Right lobe of liver (tissue), 6 donors: ENCODE results near the gene CDYL. TPM values are rescaled to one million over a fixed set of nuclear protein-coding genes. Genes with fewer than 3 reads are reported as not detected.

Source experiments
- ATAC-seq, 4 donors: fragments of 200-7000 bp; cut with Tn5 transposase; one replicate each; pipeline ENCODE4 v1.9.1; 2020; ENCODE audit warnings: mild to moderate bottlenecking in 4 of 4, moderate library complexity in 4 of 4
- DNase-seq, 3 donors: peaks; one replicate each; pipeline ENCODE4 v3.0.0-alpha.2; 2020
- H3K27ac ChIP-seq, 3 donors: fragments of 200-600 bp; one replicate each; pipeline ENCODE4 v1.8.0; 2022
- H3K27me3 ChIP-seq, 2 donors: fragments of 200-600 bp; one replicate each; pipeline ENCODE4 v1.8.0; 2022
- H3K36me3 ChIP-seq, 4 donors: fragments of 200-600 bp; sonication (generic) in 1 of 4; one replicate each; pipeline versions ENCODE4 v1.5.1 to v1.8.0; 2017 to 2022; ENCODE audit warnings: control low read depth in 1 of 4
- H3K4me1 ChIP-seq, 4 donors: fragments of 200-600 bp; sonication (generic) in 1 of 4; one replicate each; pipeline versions ENCODE4 v1.5.1 to v1.8.0; 2017 to 2022; ENCODE audit warnings: control low read depth in 1 of 4
- H3K4me3 ChIP-seq, 3 donors: fragments of 200-600 bp; one replicate each; pipeline ENCODE4 v1.8.0; 2022
- H3K9me3 ChIP-seq, 4 donors: fragments of 200-600 bp; sonication (generic) in 1 of 4; one replicate each; pipeline versions ENCODE4 v1.5.1 to v1.8.0; 2017 to 2022; ENCODE audit warnings: control low read depth in 1 of 4
- POLR2A ChIP-seq: fragments of 450-650 bp; IDR thresholded peaks from one replicate; pipeline ENCODE4 v1.6.1; 2017; ENCODE audit warnings: antibody characterized with exemption, mild to moderate bottlenecking
- WGBS: methylation state at CpG from one replicate; pipeline ENCODE4 v1.1.6; 2018; ENCODE audit warnings: low coverage, low lambda C conversion rate; ENCODE audit not compliant: insufficient coverage; ENCODE audit errors: missing lambda C conversion rate; 5-methylcytosine and 5-hydroxymethylcytosine counted together
- intact Hi-C, 2 donors: fragments of 100-400 bp; cut with DNase I; formaldehyde crosslinking; loops; one replicate each; pipeline versions ENCODE4 v1.11.2 to v1.14.1; 2022
- total RNA-seq, 6 experiments: library from RNA; depleted of rRNA in 2 of 6; stranded (reverse); fragments of >200 nt in 2 of 6; fragmentation: NEBNext Ultra II Directional in 3 of 6; extraction: Animal tissue kit (Norgen Biotek cat#: 25700) in 3 of 6; gene quantifications; one replicate each; pipeline versions ENCODE4 v1.1.0 to v1.2.4, GENCODE V29; 2016 to 2023
- TF ChIP-seq, protein P1 (sequence below), 4 donors: fragments of 200-600 bp in 3 of 4; fragments of 450-650 bp in 1 of 4; IDR thresholded peaks; one replicate each; pipeline versions ENCODE4 v1.5.1 to v1.8.0; 2016 to 2022; ENCODE audit warnings: antibody characterized with exemption in 4 of 4, mild to moderate bottlenecking in 2 of 4
- donor health status: DM: no; HTN: yes; CAD: no.
- donor health status: DM: no; HTN: no; CAD: no.
- donor health status: DM: no; HTN: no; CAD: no.
- donor health status: DM: no; HTN: yes; CAD: no.
- donor health status: DM: no; HTN: yes; CAD: no.

Gene CDYL
- total RNA-seq, 6 experiments from 2014 or later, result 5.0 to 16.1 (median 13.1) TPM

DNA sequence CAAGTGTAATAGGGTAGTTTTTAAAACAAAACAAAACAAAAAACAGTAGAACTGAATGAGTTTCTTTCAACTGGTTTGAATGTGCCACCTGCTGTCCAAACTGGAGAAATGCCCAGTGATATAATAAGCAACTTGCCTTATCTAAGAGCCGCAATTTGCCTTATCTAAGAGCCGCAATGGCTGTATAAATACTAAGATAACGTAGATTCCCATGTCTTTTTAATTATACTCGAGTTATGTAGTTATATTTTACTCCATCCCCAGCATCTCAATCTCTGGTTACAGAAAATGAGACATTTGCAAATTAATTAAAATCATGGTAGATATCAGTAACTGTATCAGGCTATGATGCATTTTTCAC is 160.5 kb downstream of the CDYL start:
- peaks cover 0 to under 1% (median 0%) of the 10 kb centered on the region in 4 donors for H3K4me1 ChIP-seq
- TF ChIP-seq, protein P1, sequence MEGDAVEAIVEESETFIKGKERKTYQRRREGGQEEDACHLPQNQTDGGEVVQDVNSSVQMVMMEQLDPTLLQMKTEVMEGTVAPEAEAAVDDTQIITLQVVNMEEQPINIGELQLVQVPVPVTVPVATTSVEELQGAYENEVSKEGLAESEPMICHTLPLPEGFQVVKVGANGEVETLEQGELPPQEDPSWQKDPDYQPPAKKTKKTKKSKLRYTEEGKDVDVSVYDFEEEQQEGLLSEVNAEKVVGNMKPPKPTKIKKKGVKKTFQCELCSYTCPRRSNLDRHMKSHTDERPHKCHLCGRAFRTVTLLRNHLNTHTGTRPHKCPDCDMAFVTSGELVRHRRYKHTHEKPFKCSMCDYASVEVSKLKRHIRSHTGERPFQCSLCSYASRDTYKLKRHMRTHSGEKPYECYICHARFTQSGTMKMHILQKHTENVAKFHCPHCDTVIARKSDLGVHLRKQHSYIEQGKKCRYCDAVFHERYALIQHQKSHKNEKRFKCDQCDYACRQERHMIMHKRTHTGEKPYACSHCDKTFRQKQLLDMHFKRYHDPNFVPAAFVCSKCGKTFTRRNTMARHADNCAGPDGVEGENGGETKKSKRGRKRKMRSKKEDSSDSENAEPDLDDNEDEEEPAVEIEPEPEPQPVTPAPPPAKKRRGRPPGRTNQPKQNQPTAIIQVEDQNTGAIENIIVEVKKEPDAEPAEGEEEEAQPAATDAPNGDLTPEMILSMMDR (IDR thresholded peaks at IDR 0.05), result peak; percentile 66 to 77 (median 72)
- TF ChIP-seq POLR2A, result no peak
- intact Hi-C loops, result no loop called here
- H3K36me3 ChIP-seq, result no peaks in the 10 kb centered on the region
- DNase-seq (no peak), ATAC-seq (peak; percentile 75 to 88 (median 82))
- no peak overlapping the region for H3K27ac ChIP-seq
- 4% methylated on average over 4 of the region's 4 CpGs for WGBS
- no peaks in the 10 kb centered on the region for H3K27me3 ChIP-seq
- no peaks in the 10 kb centered on the region for H3K9me3 ChIP-seq
- H3K4me3 ChIP-seq, result no peak overlapping the region

DNA sequence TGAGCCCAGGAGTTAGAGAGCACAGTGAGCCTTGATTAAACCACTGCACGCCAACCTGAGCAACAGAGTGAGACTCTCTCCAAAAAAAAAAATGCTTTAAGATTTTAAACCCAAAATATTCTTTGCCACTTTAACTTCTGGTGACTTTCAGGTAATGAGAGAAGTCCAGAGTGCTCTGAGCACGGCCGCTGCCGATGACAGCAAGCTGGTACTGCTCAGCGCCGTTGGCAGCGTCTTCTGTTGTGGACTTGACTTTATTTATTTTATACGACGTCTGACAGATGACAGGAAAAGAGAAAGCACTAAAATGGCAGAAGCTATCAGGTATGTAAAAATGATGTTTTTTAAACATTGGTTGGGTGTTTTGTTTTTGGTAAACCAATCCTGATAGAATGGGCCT is 161.2 kb downstream of the CDYL start:
- Histone ChIP-seq H3K36me3 (no peaks in the 10 kb centered on the region), H3K27me3 (no peaks in the 10 kb centered on the region), H3K27ac (no peak overlapping the region), H3K4me3 (no peak overlapping the region), H3K4me1 (peaks cover 0 to 8% (median 2%) of the 10 kb centered on the region in 4 donors), H3K9me3 (no peaks in the 10 kb centered on the region)
- no peak for DNase-seq
- ATAC-seq, result no peak
- intact Hi-C loops, result no loop called here
- 86% methylated on average over 7 of the region's 9 CpGs for WGBS
- TF ChIP-seq, protein P1 (IDR thresholded peaks at IDR 0.05), result no peak
- TF ChIP-seq POLR2A, result no peak

DNA sequence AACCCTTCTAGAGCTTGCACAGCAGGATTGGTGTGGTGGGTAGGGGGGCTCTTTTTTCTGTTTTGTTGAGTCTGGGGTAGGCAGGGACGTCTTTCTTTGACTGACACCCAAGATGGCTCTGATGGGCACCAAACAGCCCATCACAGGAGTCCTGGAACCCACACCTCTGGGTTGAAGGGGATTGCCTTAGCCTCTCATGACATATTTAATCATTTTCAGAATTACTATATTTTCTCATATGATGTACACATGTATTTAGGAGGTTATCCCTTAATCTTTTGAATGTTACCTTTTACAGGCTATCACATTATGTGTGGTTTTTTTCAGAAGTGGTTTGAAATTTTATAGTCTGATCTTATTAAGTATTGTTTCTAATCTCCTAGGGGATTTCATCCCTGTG is 163.0 kb downstream of the CDYL start:
- H3K27me3 ChIP-seq, result no peaks in the 10 kb centered on the region
- H3K9me3 ChIP-seq, result no peaks in the 10 kb centered on the region
- TF ChIP-seq POLR2A, result no peak
- TF ChIP-seq, protein P1 (IDR thresholded peaks at IDR 0.05), result no peak
- H3K4me1 ChIP-seq, result peaks cover 0 to 12% (median 3%) of the 10 kb centered on the region in 4 donors
- intact Hi-C loops, result no loop called here
- no peak overlapping the region for H3K4me3 ChIP-seq
- H3K36me3 ChIP-seq, result no peaks in the 10 kb centered on the region
- DNase-seq, result no peak
- H3K27ac ChIP-seq, result no peak overlapping the region
- ATAC-seq, result no peak
- WGBS, result no CpG with 5 or more reads among the region's 1 CpG

DNA sequence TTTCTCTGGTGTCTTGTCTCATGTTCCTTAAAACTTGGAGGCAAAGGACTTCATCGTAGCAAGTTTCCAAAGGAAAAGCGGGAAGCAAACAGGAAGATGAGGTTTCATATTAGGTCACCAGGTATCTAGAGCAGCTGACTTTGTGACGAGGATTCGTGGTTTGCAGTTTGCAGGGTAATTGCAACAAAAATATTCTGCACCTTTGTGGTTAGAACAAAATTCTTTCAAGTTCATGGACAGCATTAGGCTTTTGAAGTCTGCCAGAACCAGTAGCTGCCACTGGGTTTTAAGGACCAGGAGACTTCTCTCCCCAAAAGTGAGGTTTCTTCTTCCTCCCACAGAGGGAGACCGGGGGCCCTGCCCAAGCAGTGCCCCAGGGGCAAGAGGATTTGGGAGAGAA is 164.2 kb downstream of the CDYL start:
- Histone ChIP-seq H3K4me3 (no peak overlapping the region), H3K27me3 (no peaks in the 10 kb centered on the region), H3K9me3 (no peaks in the 10 kb centered on the region), H3K36me3 (no peaks in the 10 kb centered on the region), H3K4me1 (peaks cover 0 to 12% (median 3%) of the 10 kb centered on the region in 4 donors), H3K27ac (no peak overlapping the region)
- intact Hi-C loops, result no loop called here
- TF ChIP-seq, protein P1 (IDR thresholded peaks at IDR 0.05), result no peak
- no peak for TF ChIP-seq POLR2A
- ATAC-seq, result no peak
- WGBS, result 64% methylated on average over 4 of the region's 5 CpGs
- no peak for DNase-seq
